Esophagus muscularis mucosa (tissue), 4 donors: ENCODE results near the gene STK32B. TPM values are rescaled to one million over a fixed set of nuclear protein-coding genes. Genes with fewer than 3 reads are reported as not detected.

ENCODE experiments used
- DNase-seq: peaks from one replicate; pipeline ENCODE4 v3.0.0-alpha.2; 2017; ENCODE audit errors: extremely low spot score
- H3K27ac ChIP-seq, 4 donors: fragments of 200-600 bp; sonication (generic); replicated peaks in 1 of 4; 1 replicate in 3 of 4; 2 replicates in 1 of 4; pipeline ENCODE4 v1.5.1; 2016 to 2019; ENCODE audit warnings: mild to moderate bottlenecking in 1 of 4
- H3K27me3 ChIP-seq, 4 donors: fragments of 200-600 bp; sonication (generic); one replicate each; pipeline versions ENCODE4 v1.5.1 to v1.6.0; 2016 to 2019
- H3K36me3 ChIP-seq, 4 donors: fragments of 200-600 bp; sonication (generic); one replicate each; pipeline ENCODE4 v1.5.1; 2016 to 2019
- H3K4me1 ChIP-seq, 4 donors: fragments of 200-600 bp; sonication (generic); one replicate each; pipeline ENCODE4 v1.5.1; 2016 to 2019
- H3K4me3 ChIP-seq, 4 donors: fragments of 200-600 bp; sonication (generic); 1 replicate in 2 of 4; 2 replicates in 2 of 4; pipeline ENCODE4 v1.5.1; 2016 to 2019; ENCODE audit warnings: mild to moderate bottlenecking in 4 of 4, moderate library complexity in 1 of 4
- H3K9me3 ChIP-seq, 4 donors: fragments of 200-600 bp; sonication (generic); 1 replicate in 3 of 4; 2 replicates in 1 of 4; pipeline ENCODE4 v1.5.1; 2016 to 2019
- EP300 ChIP-seq: sonication (generic); formaldehyde crosslinking; IDR thresholded peaks from one replicate; pipeline ENCODE4 v1.6.1; 2017; ENCODE audit warnings: antibody characterized with exemption
- POLR2A ChIP-seq: fragments of 450-650 bp; IDR thresholded peaks from one replicate; pipeline ENCODE4 v1.6.1; 2017; ENCODE audit warnings: antibody characterized with exemption, moderate library complexity, mild to moderate bottlenecking, low read depth
- POLR2AphosphoS5 ChIP-seq, 2 donors: sonication (generic); formaldehyde crosslinking; IDR thresholded peaks; one replicate each; pipeline ENCODE4 v1.6.1; 2017; ENCODE audit warnings: antibody characterized with exemption in 2 of 2
- WGBS: methylation state at CpG from one replicate; pipeline ENCODE4 v1.1.5; 2018; 5-methylcytosine and 5-hydroxymethylcytosine counted together
- intact Hi-C: fragments of 100-400 bp; cut with DNase I; formaldehyde crosslinking; loops from one replicate; pipeline ENCODE4 v1.15.1; 2023
- total RNA-seq, 4 donors: library from RNA; depleted of rRNA; stranded (reverse); fragments of >200 nt; gene quantifications; one replicate each; pipeline versions ENCODE4 v1.1.0 to v1.2.1, GENCODE V29; 2016
- TF ChIP-seq, protein P1 (sequence below), 3 experiments: fragments of 200-600 bp in 2 of 3; fragments of 450-650 bp in 1 of 3; sonication (generic) in 2 of 3; IDR thresholded peaks; one replicate each; pipeline ENCODE4 v1.5.1; 2017 to 2019; ENCODE audit warnings: antibody characterized with exemption in 3 of 3, mild to moderate bottlenecking in 2 of 3, moderate library complexity in 1 of 3

STK32B gene
- total RNA-seq, 4 donors from 2014 or later: 1.7 to 3.8 (median 2.7) TPM

DNA sequence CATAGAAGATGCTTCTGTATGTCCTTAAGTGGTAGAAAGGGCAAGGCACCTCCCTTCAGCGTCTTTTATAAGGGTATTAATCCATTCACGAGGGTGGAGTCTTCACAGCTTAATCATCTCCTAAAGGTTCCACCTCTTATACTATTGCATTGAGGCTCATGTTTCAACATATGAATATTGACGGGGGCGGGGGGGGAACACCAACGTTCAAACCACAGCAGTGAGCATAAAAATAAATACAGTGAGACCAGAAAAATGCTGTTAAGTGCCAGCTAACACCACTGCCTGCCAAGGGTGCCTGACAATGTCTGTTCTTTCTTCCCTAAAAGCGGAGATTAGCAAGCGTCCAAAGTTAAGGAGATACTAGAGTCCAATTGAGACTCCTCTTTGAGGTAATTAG lies 323.3 kb downstream of the STK32B start:
- intact Hi-C loops: no loop called here
- 72% methylated on average over 7 of the region's 7 CpGs for WGBS
- no peak for DNase-seq
- no peak overlapping the region for H3K27ac ChIP-seq
- peaks cover 0 to 18% (median 9%) of the 10 kb centered on the region in 4 donors for H3K9me3 ChIP-seq
- H3K4me1 ChIP-seq: no peaks in the 10 kb centered on the region
- no peaks in the 10 kb centered on the region for H3K27me3 ChIP-seq
- TF ChIP-seq, protein P1, sequence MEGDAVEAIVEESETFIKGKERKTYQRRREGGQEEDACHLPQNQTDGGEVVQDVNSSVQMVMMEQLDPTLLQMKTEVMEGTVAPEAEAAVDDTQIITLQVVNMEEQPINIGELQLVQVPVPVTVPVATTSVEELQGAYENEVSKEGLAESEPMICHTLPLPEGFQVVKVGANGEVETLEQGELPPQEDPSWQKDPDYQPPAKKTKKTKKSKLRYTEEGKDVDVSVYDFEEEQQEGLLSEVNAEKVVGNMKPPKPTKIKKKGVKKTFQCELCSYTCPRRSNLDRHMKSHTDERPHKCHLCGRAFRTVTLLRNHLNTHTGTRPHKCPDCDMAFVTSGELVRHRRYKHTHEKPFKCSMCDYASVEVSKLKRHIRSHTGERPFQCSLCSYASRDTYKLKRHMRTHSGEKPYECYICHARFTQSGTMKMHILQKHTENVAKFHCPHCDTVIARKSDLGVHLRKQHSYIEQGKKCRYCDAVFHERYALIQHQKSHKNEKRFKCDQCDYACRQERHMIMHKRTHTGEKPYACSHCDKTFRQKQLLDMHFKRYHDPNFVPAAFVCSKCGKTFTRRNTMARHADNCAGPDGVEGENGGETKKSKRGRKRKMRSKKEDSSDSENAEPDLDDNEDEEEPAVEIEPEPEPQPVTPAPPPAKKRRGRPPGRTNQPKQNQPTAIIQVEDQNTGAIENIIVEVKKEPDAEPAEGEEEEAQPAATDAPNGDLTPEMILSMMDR (IDR thresholded peaks at IDR 0.05): no peak
- TF ChIP-seq POLR2A: no peak
- no peak overlapping the region for H3K4me3 ChIP-seq
- H3K36me3 ChIP-seq: no peaks in the 10 kb centered on the region

DNA sequence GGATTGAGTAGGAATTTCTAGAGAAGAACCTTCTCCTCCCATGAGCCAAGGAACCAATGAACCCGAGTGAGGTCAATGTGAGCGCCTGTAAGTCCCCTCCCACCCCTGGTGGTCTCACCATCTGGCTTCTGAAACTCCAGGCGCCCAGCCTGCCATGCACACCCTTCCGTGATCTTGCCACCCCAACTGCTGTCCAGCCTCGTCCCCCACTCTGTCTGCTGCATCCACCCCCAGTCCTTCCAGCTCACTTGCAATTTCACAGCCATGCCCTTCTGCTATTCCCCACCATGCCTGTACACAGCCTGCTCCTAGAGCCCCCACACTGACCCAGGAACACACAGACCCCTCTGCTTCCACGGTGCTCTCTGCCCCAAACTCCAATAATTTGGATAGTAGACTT lies 323.7 kb downstream of the STK32B start:
- TF ChIP-seq POLR2AphosphoS5 (IDR thresholded peaks at IDR 0.05): no peak
- TF ChIP-seq EP300: no peak
- no peak for TF ChIP-seq POLR2A
- TF ChIP-seq, protein P1 (IDR thresholded peaks at IDR 0.05): no peak
- no peaks in the 10 kb centered on the region for H3K36me3 ChIP-seq
- no peaks in the 10 kb centered on the region for H3K4me1 ChIP-seq
- DNase-seq: no peak
- H3K9me3 ChIP-seq: peaks cover 0 to 18% (median 9%) of the 10 kb centered on the region in 4 donors
- WGBS: 77% methylated on average over 6 of the region's 6 CpGs
- H3K27me3 ChIP-seq: no peaks in the 10 kb centered on the region
- intact Hi-C loops: no loop called here
- no peak overlapping the region for H3K4me3 ChIP-seq
- H3K27ac ChIP-seq: no peak overlapping the region

DNA sequence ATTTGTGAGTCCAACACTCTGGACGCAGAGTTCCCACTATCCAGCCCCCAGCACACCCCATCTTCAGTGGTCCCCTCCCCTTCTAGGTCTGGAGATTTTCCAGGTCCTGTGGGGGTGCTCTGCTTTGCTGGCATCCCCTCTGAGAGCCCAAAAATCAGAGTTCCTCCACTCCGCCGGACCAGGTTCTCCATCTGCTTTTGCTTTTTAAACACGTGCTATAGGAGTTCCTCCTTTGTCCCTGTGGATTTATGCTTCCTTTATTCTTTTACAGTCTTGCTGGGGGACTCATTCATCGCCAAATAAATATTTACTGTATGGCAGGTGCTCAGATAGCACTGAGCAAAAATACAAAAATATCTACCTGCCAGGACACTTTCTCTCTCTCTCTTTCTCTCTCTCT lies 324.7 kb downstream of the STK32B start:
- TF ChIP-seq EP300 (no peak), POLR2AphosphoS5 (IDR thresholded peaks at IDR 0.05) (no peak), POLR2A (no peak)
- TF ChIP-seq, protein P1 (IDR thresholded peaks at IDR 0.05): no peak
- Histone ChIP-seq H3K4me3 (no peak overlapping the region), H3K27me3 (no peaks in the 10 kb centered on the region), H3K9me3 (peaks cover 0 to 18% (median 9%) of the 10 kb centered on the region in 4 donors), H3K27ac (no peak overlapping the region), H3K4me1 (no peaks in the 10 kb centered on the region), H3K36me3 (no peaks in the 10 kb centered on the region)
- no peak for DNase-seq
- intact Hi-C loops: no loop called here
- 79% methylated on average over 5 of the region's 5 CpGs for WGBS

DNA sequence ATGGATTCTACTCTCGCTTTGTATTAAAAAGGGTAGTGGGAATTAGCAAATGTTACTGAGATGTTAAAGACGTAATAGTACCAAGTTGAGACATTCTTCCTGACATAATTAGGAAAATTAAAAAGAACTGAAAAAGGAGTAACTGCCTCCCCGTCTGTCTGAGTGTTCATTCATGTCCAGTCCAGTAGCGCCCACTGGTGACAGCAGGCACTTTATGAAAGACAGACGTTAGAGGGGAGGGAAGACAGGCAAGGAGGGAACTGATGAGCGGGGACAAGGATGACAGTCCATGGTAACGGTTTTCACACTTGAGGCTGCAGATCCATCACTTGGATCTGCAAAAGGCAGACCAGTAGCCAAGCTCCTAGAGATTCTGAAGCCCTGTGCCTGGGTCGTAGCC lies 326.7 kb downstream of the STK32B start:
- Histone ChIP-seq H3K9me3 (peaks cover 0 to 14% (median 9%) of the 10 kb centered on the region in 4 donors), H3K27me3 (no peaks in the 10 kb centered on the region), H3K4me1 (no peaks in the 10 kb centered on the region), H3K36me3 (no peaks in the 10 kb centered on the region), H3K4me3 (no peak overlapping the region), H3K27ac (no peak overlapping the region)
- TF ChIP-seq POLR2A (no peak), POLR2AphosphoS5 (IDR thresholded peaks at IDR 0.05) (no peak), EP300 (no peak)
- TF ChIP-seq, protein P1 (IDR thresholded peaks at IDR 0.05): no peak
- no peak for DNase-seq
- 73% methylated on average over 8 of the region's 8 CpGs for WGBS
- intact Hi-C loops: no loop called here

DNA sequence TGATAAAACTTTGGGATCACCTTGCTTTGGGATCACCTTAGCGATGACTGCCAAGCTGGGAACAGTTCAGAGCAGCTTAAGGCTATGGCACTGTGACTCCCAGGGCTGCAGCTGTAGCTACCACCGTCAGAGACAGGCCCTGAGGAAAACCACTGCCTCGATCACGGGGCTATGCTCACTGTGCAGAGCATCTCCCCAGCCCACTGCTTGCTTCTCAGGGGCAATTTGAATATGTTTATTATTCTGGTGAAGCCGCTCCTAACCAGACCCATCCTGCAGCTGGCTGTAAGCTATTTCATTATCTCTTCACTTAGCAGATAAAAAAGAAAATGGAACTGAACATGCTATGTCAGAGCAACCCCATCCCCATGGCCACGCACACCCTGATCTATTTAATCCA lies 328.6 kb downstream of the STK32B start:
- TF ChIP-seq POLR2AphosphoS5 (IDR thresholded peaks at IDR 0.05) (no peak), POLR2A (no peak), EP300 (no peak)
- TF ChIP-seq, protein P1 (IDR thresholded peaks at IDR 0.05): no peak
- Histone ChIP-seq H3K4me1 (no peaks in the 10 kb centered on the region), H3K27me3 (no peaks in the 10 kb centered on the region), H3K27ac (no peak overlapping the region), H3K9me3 (peaks cover 0 to under 1% (median 0%) of the 10 kb centered on the region in 4 donors), H3K4me3 (no peak overlapping the region), H3K36me3 (no peaks in the 10 kb centered on the region)
- intact Hi-C loops: no loop called here
- 72% methylated on average over 6 of the region's 6 CpGs for WGBS
- DNase-seq: no peak
